Measurements from ENCODE around the gene NADK2.
"Not testable (repeated sequence)": the region's sequence is repeated elsewhere in the genome, so short reads cannot be mapped to it uniquely, and the experiment has no call there.

NADK2 gene

GRCh38 chr5:36206913-36207312, 34.8 kb downstream of the NADK2 start:
- DNase-seq (ENCODE audit: low spot score), result no peak

GRCh38 chr5:36205329-36205728, 36.4 kb downstream of the NADK2 start:
- DNase-seq (ENCODE audit: low spot score), result no peak

GRCh38 chr5:36202521-36202961, 39.2 kb downstream of the NADK2 start:
- DNase-seq (ENCODE audit: low spot score), result no peak

GRCh38 chr5:36200513-36200912, 41.2 kb downstream of the NADK2 start:
- DNase-seq (ENCODE audit: low spot score), result no peak

- DNase-seq (ENCODE audit: low spot score), result no peak
These were observed 42.1 kb downstream of the NADK2 start for GRCh38 chr5:36199620-36200019.

- DNase-seq (ENCODE audit: low spot score), result not testable (repeated sequence)
These were observed 42.9 kb downstream of the NADK2 start for GRCh38 chr5:36198783-36199182.

GRCh38 chr5:36198281-36198680, 43.4 kb downstream of the NADK2 start:
- no peak for DNase-seq (ENCODE audit: low spot score)

GRCh38 chr5:36193746-36194145, 48.0 kb downstream of the NADK2 start:
- DNase-seq (ENCODE audit: low spot score), result no peak

- not testable (repeated sequence) for DNase-seq (ENCODE audit: low spot score)
These were observed 57.3 kb downstream of the NADK2 start for GRCh38 chr5:36184408-36184807.

- DNase-seq (ENCODE audit: low spot score), result no peak
These were observed 60.0 kb downstream of the NADK2 start for GRCh38 chr5:36181774-36182173.

GRCh38 chr5:36180556-36181350, 61.0 kb downstream of the NADK2 start:
- no peak for DNase-seq (ENCODE audit: low spot score)

GRCh38 chr5:36179950-36180349, 61.8 kb downstream of the NADK2 start:
- no peak for DNase-seq (ENCODE audit: low spot score)

- no peak for DNase-seq (ENCODE audit: low spot score)
These were observed 63.2 kb downstream of the NADK2 start for GRCh38 chr5:36178524-36178890.

GRCh38 chr5:36177715-36178523, 63.8 kb downstream of the NADK2 start:
- DNase-seq (ENCODE audit: low spot score), result peak; percentile 30

- no peak for DNase-seq (ENCODE audit: low spot score)
These were observed 64.6 kb downstream of the NADK2 start for GRCh38 chr5:36177154-36177553.

GRCh38 chr5:36175043-36175442, 66.7 kb downstream of the NADK2 start:
- no peak for DNase-seq (ENCODE audit: low spot score)

- DNase-seq (ENCODE audit: low spot score), result no peak
These were observed 67.6 kb downstream of the NADK2 start for GRCh38 chr5:36174119-36174518.

- no peak for DNase-seq (ENCODE audit: low spot score)
These were observed 68.3 kb downstream of the NADK2 start for GRCh38 chr5:36173426-36173825.

GRCh38 chr5:36172599-36172998, 69.1 kb downstream of the NADK2 start:
- DNase-seq (ENCODE audit: low spot score), result no peak

- DNase-seq (ENCODE audit: low spot score), result no peak
These were observed 70.8 kb downstream of the NADK2 start for GRCh38 chr5:36170832-36171424.

- no peak for DNase-seq (ENCODE audit: low spot score)
These were observed 73.0 kb downstream of the NADK2 start for GRCh38 chr5:36168737-36169136.

GRCh38 chr5:36164461-36164860, 77.3 kb downstream of the NADK2 start:
- no peak for DNase-seq (ENCODE audit: low spot score)
